Neuronal stem cell (in vitro differentiated cells): ENCODE results near the gene RIGI.
"Not testable (repeated sequence)": the region's sequence is repeated elsewhere in the genome, so short reads cannot be mapped to it uniquely, and the experiment has no call there.

Experiments used
- DNase-seq: peaks from one replicate; pipeline ENCODE4 v3.0.0-alpha.2; 2013; ENCODE audit warnings: low spot score
- H2AFZ ChIP-seq: one replicate; pipeline ENCODE4 v1.6.1; 2013; ENCODE audit warnings: mild to moderate bottlenecking, low read length, inconsistent platforms
- H2AK5ac ChIP-seq: 2 replicates; pipeline ENCODE4 v1.6.1; 2013; ENCODE audit warnings: low read depth, mild to moderate bottlenecking, inconsistent platforms, low read length, moderate library complexity, mixed read lengths
- H2BK120ac ChIP-seq: 2 replicates; pipeline ENCODE4 v1.6.1; 2013; ENCODE audit warnings: low read depth, mild to moderate bottlenecking, inconsistent platforms, low read length, moderate library complexity, mixed read lengths
- H2BK12ac ChIP-seq: one replicate; pipeline ENCODE4 v1.6.1; 2013; ENCODE audit warnings: low read length, inconsistent platforms
- H2BK15ac ChIP-seq: 2 replicates; pipeline ENCODE4 v1.6.1; 2013; ENCODE audit warnings: mild to moderate bottlenecking, low read length, inconsistent platforms, mixed read lengths
- H2BK5ac ChIP-seq: one replicate; pipeline ENCODE4 v1.6.1; 2013; ENCODE audit warnings: inconsistent platforms, mild to moderate bottlenecking, low read length, moderate library complexity
- H3K14ac ChIP-seq: one replicate; pipeline ENCODE4 v1.6.1; 2013; ENCODE audit warnings: low read length, inconsistent platforms
- H3K18ac ChIP-seq: 2 replicates; pipeline ENCODE4 v1.6.1; 2013; ENCODE audit warnings: low read length, inconsistent platforms
- H3K23ac ChIP-seq: 2 replicates; pipeline ENCODE4 v1.6.1; 2013; ENCODE audit warnings: low read depth, mild to moderate bottlenecking, mixed read lengths, low read length, inconsistent platforms; ENCODE audit not compliant: poor library complexity
- H3K27ac ChIP-seq: replicated peaks from 3 replicates; pipeline ENCODE4 v1.5.1; 2013; ENCODE audit warnings: low read length, inconsistent platforms
- H3K27me3 ChIP-seq, 3 experiments: 2 replicates each; pipeline ENCODE4 v1.6.1; 2013; ENCODE audit warnings: low read length in 3 of 3, mild to moderate bottlenecking in 2 of 3, inconsistent platforms in 1 of 3, low read depth in 1 of 3, mixed read lengths in 1 of 3, moderate library complexity in 1 of 3; ENCODE audit not compliant: control insufficient read depth in 3 of 3, insufficient read depth in 3 of 3
- H3K36me3 ChIP-seq, 2 donors: replicated peaks in 1 of 2; 2 replicates each; pipeline ENCODE4 v1.6.1; 2013; ENCODE audit warnings: low read length in 2 of 2; ENCODE audit not compliant: control insufficient read depth in 2 of 2, insufficient read depth in 2 of 2
- H3K4ac ChIP-seq: 2 replicates; pipeline ENCODE4 v1.6.1; 2013; ENCODE audit warnings: inconsistent platforms, mild to moderate bottlenecking, low read length, moderate library complexity
- H3K4me1 ChIP-seq, 2 donors: 1 replicate in 1 of 2; 2 replicates in 1 of 2; pipeline ENCODE4 v1.6.1; 2013; ENCODE audit warnings: low read length in 2 of 2, low read depth in 1 of 2; ENCODE audit not compliant: control insufficient read depth in 2 of 2, insufficient read depth in 1 of 2
- H3K4me2 ChIP-seq: one replicate; pipeline ENCODE4 v1.6.1; 2013; ENCODE audit warnings: mild to moderate bottlenecking, low read length, inconsistent platforms; ENCODE audit not compliant: insufficient read depth, poor library complexity, severe bottlenecking
- H3K4me3 ChIP-seq, 2 donors: 2 replicates each; pipeline ENCODE4 v1.5.1; 2013; ENCODE audit warnings: low read length in 2 of 2, mild to moderate bottlenecking in 2 of 2, inconsistent platforms in 1 of 2, moderate library complexity in 1 of 2
- H3K79me1 ChIP-seq: one replicate; pipeline ENCODE4 v1.6.1; 2013; ENCODE audit warnings: low read depth, mild to moderate bottlenecking, inconsistent platforms, low read length, moderate library complexity
- H3K9ac ChIP-seq: one replicate; pipeline ENCODE4 v1.6.1; 2013; ENCODE audit warnings: mild to moderate bottlenecking, low read depth, low read length, inconsistent platforms; ENCODE audit not compliant: poor library complexity
- H3K9me3 ChIP-seq, 2 donors: replicated peaks in 1 of 2; 2 replicates each; pipeline versions ENCODE3 to v1.6.1; 2013; ENCODE audit warnings: low read length in 2 of 2, mild to moderate bottlenecking in 2 of 2, inconsistent platforms in 1 of 2, low read depth in 1 of 2, mixed read lengths in 1 of 2, moderate library complexity in 1 of 2; ENCODE audit not compliant: control insufficient read depth in 2 of 2, insufficient read depth in 1 of 2
- H4K8ac ChIP-seq: one replicate; pipeline ENCODE4 v1.6.1; 2013; ENCODE audit warnings: low read depth, mild to moderate bottlenecking, inconsistent platforms, low read length, moderate library complexity
- H4K91ac ChIP-seq: one replicate; pipeline ENCODE4 v1.6.1; 2013; ENCODE audit warnings: low read length, low read depth, mild to moderate bottlenecking, inconsistent platforms; ENCODE audit not compliant: poor library complexity
- WGBS, 2 donors: extraction: QIAGEN DNeasy Blood & Tissue Kit; methylation state at CpG; one replicate each; pipeline ENCODE4 v1.1.7; 2013; ENCODE audit warnings: missing lambda C conversion rate in 2 of 2, mixed read lengths in 1 of 2; ENCODE audit not compliant: insufficient read length in 2 of 2, insufficient replicate concordance in 1 of 2; ENCODE audit errors: extremely low coverage in 2 of 2; 5-methylcytosine and 5-hydroxymethylcytosine counted together

The RIGI gene

DNA sequence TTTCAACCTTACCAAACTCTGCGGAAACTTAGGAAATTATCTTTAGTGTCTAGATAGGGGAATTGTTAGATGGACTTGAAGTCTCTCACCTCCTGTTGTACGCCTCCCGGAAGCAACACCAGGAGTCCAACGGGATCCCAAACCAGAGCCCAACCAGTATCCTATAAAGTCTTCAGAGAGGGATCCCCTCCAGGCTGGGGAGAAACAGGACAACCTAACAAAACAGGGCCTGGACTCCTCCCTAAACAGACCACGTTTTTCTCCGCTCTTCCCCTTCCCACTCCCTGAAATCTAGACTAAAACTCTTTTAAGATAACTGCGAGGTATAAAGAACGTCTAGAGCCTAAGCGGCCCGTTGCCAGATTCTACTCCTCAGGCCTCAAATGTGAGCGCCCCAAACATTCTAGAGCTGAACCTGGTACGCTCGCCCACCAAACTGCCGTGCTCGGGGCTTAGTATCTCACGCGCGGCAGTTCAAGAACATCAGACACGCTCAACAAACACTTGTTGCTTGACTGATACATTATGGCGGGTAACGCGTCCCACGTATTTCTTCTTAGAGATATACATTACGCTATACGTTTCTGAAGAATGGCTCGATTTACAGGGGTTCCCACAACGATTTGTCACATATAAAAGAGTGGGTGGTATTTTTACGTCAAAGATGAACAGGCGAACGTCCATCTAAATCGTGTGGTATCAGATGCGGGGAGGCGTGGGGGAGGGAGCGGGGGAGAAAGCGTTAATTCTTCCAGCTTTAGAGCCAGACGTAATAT lies 25.5 kb upstream of the RIGI start:
- no peak overlapping the region for H3K14ac ChIP-seq
- no peak overlapping the region for H4K8ac ChIP-seq
- H2BK120ac ChIP-seq: no peak overlapping the region
- no peak overlapping the region for H2BK12ac ChIP-seq
- H3K79me1 ChIP-seq: peaks cover 2% of the 10 kb centered on the region
- peak overlapping the region; percentile 81 for H3K27ac ChIP-seq
- H4K91ac ChIP-seq: no peak overlapping the region
- WGBS, 2 donors: no CpG with 5 or more reads among the region's 36 CpGs
- H3K4ac ChIP-seq: no peak overlapping the region
- H3K27me3 ChIP-seq: no peaks in the 10 kb centered on the region
- peak overlapping the region; percentile 93 for H2AFZ ChIP-seq
- peak overlapping the region; percentile 82 for H3K4me2 ChIP-seq
- H3K4me1 ChIP-seq: peaks cover 2 to 3% of the 10 kb centered on the region in 2 donors
- H3K4me3 ChIP-seq: peak overlapping the region; percentile 66 to 98
- H2BK5ac ChIP-seq: no peak overlapping the region
- DNase-seq: peak; percentile 49
- H2AK5ac ChIP-seq: no peak overlapping the region
- no peak overlapping the region for H2BK15ac ChIP-seq
- H3K23ac ChIP-seq: no peak overlapping the region
- peaks cover 0 to 5% of the 10 kb centered on the region in 2 donors for H3K9me3 ChIP-seq
- H3K9ac ChIP-seq: peak overlapping the region; percentile 76
- peaks cover 5 to 43% of the 10 kb centered on the region in 2 donors for H3K36me3 ChIP-seq
- H3K18ac ChIP-seq: no peak overlapping the region

DNA sequence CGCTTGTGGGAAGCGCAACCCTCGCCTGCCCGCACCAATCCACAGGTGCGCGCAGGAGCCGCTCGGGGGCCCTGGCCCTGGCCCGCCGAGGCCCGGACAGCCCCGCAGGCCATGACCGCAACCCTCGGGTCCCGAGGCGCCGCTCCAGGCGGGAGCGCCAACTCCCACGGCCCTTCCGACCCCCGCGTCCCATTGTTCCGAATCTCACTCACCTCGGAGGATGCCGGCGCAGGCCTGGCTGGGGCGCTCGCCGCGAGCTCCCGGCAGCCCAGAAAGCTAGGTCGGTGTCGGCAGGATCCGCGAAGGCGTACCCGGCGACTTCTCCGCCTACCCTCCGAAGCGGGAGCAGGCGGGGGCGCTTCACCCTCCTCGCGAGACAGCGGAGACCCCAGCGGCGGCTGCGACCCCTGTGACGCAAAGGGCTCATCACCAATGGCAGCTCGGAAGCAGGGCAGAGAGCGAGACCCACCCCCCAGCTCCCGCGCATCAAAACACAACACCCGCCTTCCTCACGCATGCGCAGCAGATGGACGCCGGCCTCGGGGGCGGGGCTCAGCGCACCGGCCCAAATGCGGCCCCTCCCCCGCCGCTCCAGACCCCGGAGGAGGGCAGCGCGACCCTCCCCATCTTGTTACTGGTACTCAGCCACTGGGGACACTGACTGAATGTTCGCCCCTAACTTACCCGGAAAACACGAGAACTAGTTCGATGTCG lies 24.7 kb upstream of the RIGI start:
- Histone ChIP-seq H3K4me3 (peak overlapping the region; percentile 66 to 98), H2AFZ (peak overlapping the region; percentile 93), H4K8ac (no peak overlapping the region), H2BK15ac (no peak overlapping the region), H3K4ac (no peak overlapping the region), H3K36me3 (peaks cover 5 to 47% of the 10 kb centered on the region in 2 donors), H3K4me2 (peak overlapping the region; percentile 82), H4K91ac (no peak overlapping the region), H2AK5ac (peak overlapping the region; percentile 6), H3K27me3 (no peaks in the 10 kb centered on the region), H3K4me1 (peaks cover 2 to 3% of the 10 kb centered on the region in 2 donors), H2BK12ac (no peak overlapping the region), H2BK5ac (no peak overlapping the region), H3K9me3 (peaks cover 0 to 5% of the 10 kb centered on the region in 2 donors), H3K23ac (peak overlapping the region; percentile 52), H3K27ac (peak overlapping the region; percentile 81), H3K18ac (peak overlapping the region; percentile 73), H3K9ac (peak overlapping the region; percentile 89), H3K14ac (peak overlapping the region; percentile 92), H3K79me1 (peaks cover 2% of the 10 kb centered on the region), H2BK120ac (no peak overlapping the region)
- WGBS, 2 donors: no CpG with 5 or more reads among the region's 75 CpGs
- peak; percentile 97 for DNase-seq

DNA sequence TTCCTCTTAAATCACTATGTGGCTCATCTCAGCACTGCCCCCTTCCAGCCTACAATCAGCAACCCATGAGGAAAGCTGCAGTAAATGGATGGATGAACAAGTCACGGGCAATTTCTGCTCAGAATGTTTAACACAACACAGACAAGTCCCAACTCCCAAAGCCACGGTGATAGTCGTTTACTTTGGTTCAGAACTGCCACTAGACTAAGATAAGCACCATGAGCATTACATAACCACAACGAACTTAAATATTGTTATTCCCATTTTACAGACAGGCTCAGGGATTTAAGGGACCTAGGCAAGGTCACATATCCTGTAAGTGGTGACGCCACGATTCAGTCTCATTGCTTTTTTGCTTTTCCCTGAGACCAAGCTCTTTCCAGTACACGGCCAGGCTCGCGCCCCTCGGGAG lies 24.2 kb upstream of the RIGI start:
- peak; percentile 12 for DNase-seq
- Histone ChIP-seq H3K36me3 (peaks cover 5 to 47% of the 10 kb centered on the region in 2 donors), H3K27ac (peak overlapping the region; percentile 74)

DNA sequence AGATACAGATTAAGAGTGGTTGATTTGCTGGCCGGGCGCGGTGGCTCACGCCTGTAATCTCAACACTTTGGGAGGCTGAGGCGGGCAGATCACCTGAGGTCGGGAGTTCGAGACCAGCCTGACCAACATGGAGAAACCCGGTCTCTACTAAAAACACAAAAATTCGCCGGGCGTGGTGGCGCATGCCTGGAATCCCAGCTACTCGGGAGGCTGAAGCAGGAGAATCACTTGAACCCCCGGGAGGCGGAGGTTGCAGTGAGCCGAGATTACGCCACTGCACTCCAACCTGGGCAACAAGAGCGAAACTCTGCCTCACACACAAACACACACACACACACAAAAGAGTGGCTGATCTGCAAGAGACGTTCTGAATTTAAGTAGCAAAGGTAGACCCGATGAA lies 22.2 kb upstream of the RIGI start:
- not testable (repeated sequence) for H4K8ac ChIP-seq, H2BK120ac ChIP-seq, H3K27ac ChIP-seq, H2BK15ac ChIP-seq, H3K14ac ChIP-seq, H2AK5ac ChIP-seq, H3K4me3 ChIP-seq, H4K91ac ChIP-seq, H3K4me1 ChIP-seq, H2BK12ac ChIP-seq, H3K4ac ChIP-seq, H3K27me3 ChIP-seq, H3K23ac ChIP-seq, H3K9ac ChIP-seq, H2BK5ac ChIP-seq, H3K79me1 ChIP-seq, DNase-seq, H3K18ac ChIP-seq, H3K9me3 ChIP-seq, H2AFZ ChIP-seq, H3K4me2 ChIP-seq
- no CpG with 5 or more reads among the region's 20 CpGs for WGBS, 2 donors
- peaks cover 5 to 56% of the 10 kb centered on the region in 2 donors for H3K36me3 ChIP-seq

More for the DNA sequence above, 24.2 kb upstream of the RIGI start:
- Histone ChIP-seq H4K8ac (no peak overlapping the region), H3K23ac (no peak overlapping the region), H4K91ac (no peak overlapping the region), H3K4ac (no peak overlapping the region), H2AK5ac (no peak overlapping the region), H3K14ac (peak overlapping the region; percentile 92), H2BK12ac (no peak overlapping the region), H2AFZ (peak overlapping the region; percentile 82), H3K4me2 (peak overlapping the region; percentile 29), H2BK5ac (no peak overlapping the region), H2BK15ac (no peak overlapping the region), H3K4me1 (peaks cover 2 to 3% of the 10 kb centered on the region in 2 donors), H2BK120ac (no peak overlapping the region), H3K27me3 (no peaks in the 10 kb centered on the region), H3K79me1 (peaks cover 2% of the 10 kb centered on the region), H3K9me3 (peaks cover 0 to 5% of the 10 kb centered on the region in 2 donors), H3K4me3 (peak overlapping the region; percentile 66 to 95), H3K18ac (no peak overlapping the region), H3K9ac (peak overlapping the region; percentile 89)
- no CpG with 5 or more reads among the region's 10 CpGs for WGBS, 2 donors
